Measurements from ENCODE around the gene RNF25. TPM values are rescaled to one million over a fixed set of nuclear protein-coding genes. Genes with fewer than 3 reads are reported as not detected.

The RNF25 gene
- total RNA-seq, 1 experiment from 2014 or later: 32.1 TPM

GRCh38 chr2:218621007-218621406 is 50.8 kb downstream of the RNF25 start:
- H3K4me3 Mint-ChIP-seq (ENCODE audit: unreplicated experiment): no peak overlapping the region
- H3K9me3 ChIP-seq: no peaks in the 10 kb centered on the region
- H3K4me1 Mint-ChIP-seq (ENCODE audit: low read depth, unreplicated experiment): peaks cover under 1% of the 10 kb centered on the region
- TF ChIP-seq, protein P1, sequence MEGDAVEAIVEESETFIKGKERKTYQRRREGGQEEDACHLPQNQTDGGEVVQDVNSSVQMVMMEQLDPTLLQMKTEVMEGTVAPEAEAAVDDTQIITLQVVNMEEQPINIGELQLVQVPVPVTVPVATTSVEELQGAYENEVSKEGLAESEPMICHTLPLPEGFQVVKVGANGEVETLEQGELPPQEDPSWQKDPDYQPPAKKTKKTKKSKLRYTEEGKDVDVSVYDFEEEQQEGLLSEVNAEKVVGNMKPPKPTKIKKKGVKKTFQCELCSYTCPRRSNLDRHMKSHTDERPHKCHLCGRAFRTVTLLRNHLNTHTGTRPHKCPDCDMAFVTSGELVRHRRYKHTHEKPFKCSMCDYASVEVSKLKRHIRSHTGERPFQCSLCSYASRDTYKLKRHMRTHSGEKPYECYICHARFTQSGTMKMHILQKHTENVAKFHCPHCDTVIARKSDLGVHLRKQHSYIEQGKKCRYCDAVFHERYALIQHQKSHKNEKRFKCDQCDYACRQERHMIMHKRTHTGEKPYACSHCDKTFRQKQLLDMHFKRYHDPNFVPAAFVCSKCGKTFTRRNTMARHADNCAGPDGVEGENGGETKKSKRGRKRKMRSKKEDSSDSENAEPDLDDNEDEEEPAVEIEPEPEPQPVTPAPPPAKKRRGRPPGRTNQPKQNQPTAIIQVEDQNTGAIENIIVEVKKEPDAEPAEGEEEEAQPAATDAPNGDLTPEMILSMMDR (IDR thresholded peaks at IDR 0.05; ENCODE audit: insufficient read depth in 1 of 2, low read depth in 1 of 2, low read length in 1 of 2, severe bottlenecking in 1 of 2, unreplicated experiment in 1 of 2): no peak
- H3K27ac Mint-ChIP-seq (ENCODE audit: unreplicated experiment): no peak overlapping the region
- DNase-seq: no peak
- no TSS peak for BruUV-seq (replicated peaks)
- POLR2A ChIA-PET: no interaction called here
- no peaks in the 10 kb centered on the region for H3K4me1 ChIP-seq
- no peaks in the 10 kb centered on the region for H3K9me3 Mint-ChIP-seq (ENCODE audit: unreplicated experiment)
- CTCF ChIA-PET: no interaction called here
- no peaks in the 10 kb centered on the region for H3K27me3 Mint-ChIP-seq (ENCODE audit: insufficient read depth, unreplicated experiment)
- no peaks in the 10 kb centered on the region for H3K27me3 ChIP-seq (replicated peaks; ENCODE audit: control insufficient read depth, insufficient read depth, low read length)
- intact Hi-C loops (cut with micrococcal nuclease; ENCODE audit: unreplicated experiment): no loop called here
- H3K4me3 ChIP-seq (ENCODE audit: low read depth, low read length): no peak overlapping the region
- H3K36me3 Mint-ChIP-seq (ENCODE audit: insufficient read depth, unreplicated experiment): no peaks in the 10 kb centered on the region
- H3K36me3 ChIP-seq (ENCODE audit: control insufficient read depth, insufficient read depth, low read length): no peaks in the 10 kb centered on the region

- Mint-ChIP-seq H3K27me3 (ENCODE audit: insufficient read depth, unreplicated experiment) (no peaks in the 10 kb centered on the region), H3K4me1 (ENCODE audit: low read depth, unreplicated experiment) (peaks cover 5% of the 10 kb centered on the region), H3K9me3 (ENCODE audit: unreplicated experiment) (no peaks in the 10 kb centered on the region), H3K4me3 (ENCODE audit: unreplicated experiment) (no peak overlapping the region), H3K36me3 (ENCODE audit: insufficient read depth, unreplicated experiment) (no peaks in the 10 kb centered on the region), H3K27ac (ENCODE audit: unreplicated experiment) (no peak overlapping the region)
- Histone ChIP-seq H3K27me3 (replicated peaks; ENCODE audit: control insufficient read depth, insufficient read depth, low read length) (no peaks in the 10 kb centered on the region), H3K9me3 (no peaks in the 10 kb centered on the region), H3K36me3 (ENCODE audit: control insufficient read depth, insufficient read depth, low read length) (no peaks in the 10 kb centered on the region), H3K4me1 (no peaks in the 10 kb centered on the region), H3K4me3 (ENCODE audit: low read depth, low read length) (no peak overlapping the region)
- intact Hi-C loops (cut with micrococcal nuclease; ENCODE audit: unreplicated experiment): no loop called here
- POLR2A ChIA-PET: no interaction called here
- BruUV-seq (replicated peaks): no TSS peak
- CTCF ChIA-PET: no interaction called here
- TF ChIP-seq, protein P1 (IDR thresholded peaks at IDR 0.05; ENCODE audit: insufficient read depth in 1 of 2, low read depth in 1 of 2, low read length in 1 of 2, severe bottlenecking in 1 of 2, unreplicated experiment in 1 of 2): no peak
- peak in 1 of 2 experiments; percentile 16 for DNase-seq
These were observed 53.5 kb downstream of the RNF25 start for GRCh38 chr2:218618102-218618860.

GRCh38 chr2:218615868-218616315 is 55.9 kb downstream of the RNF25 start:
- no peaks in the 10 kb centered on the region for H3K36me3 ChIP-seq (ENCODE audit: control insufficient read depth, insufficient read depth, low read length)
- Mint-ChIP-seq H3K27me3 (ENCODE audit: insufficient read depth, unreplicated experiment) (peaks cover 3% of the 10 kb centered on the region), H3K27ac (ENCODE audit: unreplicated experiment) (no peak overlapping the region), H3K36me3 (ENCODE audit: insufficient read depth, unreplicated experiment) (no peaks in the 10 kb centered on the region), H3K4me1 (ENCODE audit: low read depth, unreplicated experiment) (peaks cover 5% of the 10 kb centered on the region), H3K4me3 (ENCODE audit: unreplicated experiment) (no peak overlapping the region), H3K9me3 (ENCODE audit: unreplicated experiment) (no peaks in the 10 kb centered on the region)
- no peaks in the 10 kb centered on the region for H3K27me3 ChIP-seq (replicated peaks; ENCODE audit: control insufficient read depth, insufficient read depth, low read length)
- no peaks in the 10 kb centered on the region for H3K9me3 ChIP-seq
- BruUV-seq (replicated peaks): no TSS peak
- intact Hi-C loops (cut with micrococcal nuclease; ENCODE audit: unreplicated experiment): no loop called here
- POLR2A ChIA-PET: interaction anchor here (0.6 kb wide), 1 partner anchor 154 kb away, joined by 3 read pairs; no protein-coding TSS in a partner anchor
- H3K4me1 ChIP-seq: no peaks in the 10 kb centered on the region
- no peak overlapping the region for H3K4me3 ChIP-seq (ENCODE audit: low read depth, low read length)
- DNase-seq: no peak
- CTCF ChIA-PET: no interaction called here
- TF ChIP-seq, protein P1 (IDR thresholded peaks at IDR 0.05; ENCODE audit: insufficient read depth in 1 of 2, low read depth in 1 of 2, low read length in 1 of 2, severe bottlenecking in 1 of 2, unreplicated experiment in 1 of 2): no peak

Other genes with a start within 250 kb of the RNF25 start
- gene USP37, start 103.7 kb downstream of the RNF25 start, total RNA-seq (2022): 18.6 and 22.2 TPM in 2 replicates
- 56.4 and 59.9 TPM in 2 replicates for gene CNOT9, start 103.2 kb downstream of the RNF25 start, total RNA-seq (2022)
- gene PLCD4, start 64.1 kb downstream of the RNF25 start, total RNA-seq (2022): 0.26 and 0.48 TPM in 2 replicates
- 37.0 and 38.5 TPM in 2 replicates for gene ZNF142, start 12.4 kb downstream of the RNF25 start, total RNA-seq (2022)
- 68.3 and 74.6 TPM in 2 replicates for gene BCS1L, start 12.3 kb downstream of the RNF25 start, total RNA-seq (2022)
- gene STK36, start 84 bp upstream of the RNF25 start, total RNA-seq (2022): 44.1 and 56.9 TPM in 2 replicates
- 86.6 and 87.9 TPM in 2 replicates for gene TTLL4, start 38.8 kb upstream of the RNF25 start, total RNA-seq (2022)
- 20.9 and 26.8 TPM in 2 replicates for gene CYP27A1, start 110.1 kb upstream of the RNF25 start, total RNA-seq (2022)
- gene PRKAG3, start 159.8 kb upstream of the RNF25 start, total RNA-seq (2022): not detected in 2 replicates
- 18.3 and 20.3 TPM in 2 replicates for gene WNT6, start 187.8 kb upstream of the RNF25 start, total RNA-seq (2022)
- 0.81 and 1.2 TPM in 2 replicates for gene WNT10A, start 208.8 kb upstream of the RNF25 start, total RNA-seq (2022)

Measured in Caco-2 (cell line).